Measurements from ENCODE around the gene TNRC6C.

TNRC6C gene, protein sequence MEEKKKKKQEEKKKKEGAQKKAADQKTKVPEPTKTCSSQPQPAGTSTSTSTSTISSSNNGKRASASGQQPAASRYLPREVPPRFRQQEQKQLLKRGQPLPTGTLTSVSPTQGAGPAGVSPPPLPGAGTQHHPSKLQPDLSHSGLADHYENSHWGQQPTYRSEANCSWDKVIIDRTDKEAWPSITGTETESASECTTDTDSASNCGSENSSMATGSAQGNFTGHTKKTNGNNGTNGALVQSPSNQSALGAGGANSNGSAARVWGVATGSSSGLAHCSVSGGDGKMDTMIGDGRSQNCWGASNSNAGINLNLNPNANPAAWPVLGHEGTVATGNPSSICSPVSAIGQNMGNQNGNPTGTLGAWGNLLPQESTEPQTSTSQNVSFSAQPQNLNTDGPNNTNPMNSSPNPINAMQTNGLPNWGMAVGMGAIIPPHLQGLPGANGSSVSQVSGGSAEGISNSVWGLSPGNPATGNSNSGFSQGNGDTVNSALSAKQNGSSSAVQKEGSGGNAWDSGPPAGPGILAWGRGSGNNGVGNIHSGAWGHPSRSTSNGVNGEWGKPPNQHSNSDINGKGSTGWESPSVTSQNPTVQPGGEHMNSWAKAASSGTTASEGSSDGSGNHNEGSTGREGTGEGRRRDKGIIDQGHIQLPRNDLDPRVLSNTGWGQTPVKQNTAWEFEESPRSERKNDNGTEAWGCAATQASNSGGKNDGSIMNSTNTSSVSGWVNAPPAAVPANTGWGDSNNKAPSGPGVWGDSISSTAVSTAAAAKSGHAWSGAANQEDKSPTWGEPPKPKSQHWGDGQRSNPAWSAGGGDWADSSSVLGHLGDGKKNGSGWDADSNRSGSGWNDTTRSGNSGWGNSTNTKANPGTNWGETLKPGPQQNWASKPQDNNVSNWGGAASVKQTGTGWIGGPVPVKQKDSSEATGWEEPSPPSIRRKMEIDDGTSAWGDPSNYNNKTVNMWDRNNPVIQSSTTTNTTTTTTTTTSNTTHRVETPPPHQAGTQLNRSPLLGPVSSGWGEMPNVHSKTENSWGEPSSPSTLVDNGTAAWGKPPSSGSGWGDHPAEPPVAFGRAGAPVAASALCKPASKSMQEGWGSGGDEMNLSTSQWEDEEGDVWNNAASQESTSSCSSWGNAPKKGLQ (N-terminal part only)

DNA sequence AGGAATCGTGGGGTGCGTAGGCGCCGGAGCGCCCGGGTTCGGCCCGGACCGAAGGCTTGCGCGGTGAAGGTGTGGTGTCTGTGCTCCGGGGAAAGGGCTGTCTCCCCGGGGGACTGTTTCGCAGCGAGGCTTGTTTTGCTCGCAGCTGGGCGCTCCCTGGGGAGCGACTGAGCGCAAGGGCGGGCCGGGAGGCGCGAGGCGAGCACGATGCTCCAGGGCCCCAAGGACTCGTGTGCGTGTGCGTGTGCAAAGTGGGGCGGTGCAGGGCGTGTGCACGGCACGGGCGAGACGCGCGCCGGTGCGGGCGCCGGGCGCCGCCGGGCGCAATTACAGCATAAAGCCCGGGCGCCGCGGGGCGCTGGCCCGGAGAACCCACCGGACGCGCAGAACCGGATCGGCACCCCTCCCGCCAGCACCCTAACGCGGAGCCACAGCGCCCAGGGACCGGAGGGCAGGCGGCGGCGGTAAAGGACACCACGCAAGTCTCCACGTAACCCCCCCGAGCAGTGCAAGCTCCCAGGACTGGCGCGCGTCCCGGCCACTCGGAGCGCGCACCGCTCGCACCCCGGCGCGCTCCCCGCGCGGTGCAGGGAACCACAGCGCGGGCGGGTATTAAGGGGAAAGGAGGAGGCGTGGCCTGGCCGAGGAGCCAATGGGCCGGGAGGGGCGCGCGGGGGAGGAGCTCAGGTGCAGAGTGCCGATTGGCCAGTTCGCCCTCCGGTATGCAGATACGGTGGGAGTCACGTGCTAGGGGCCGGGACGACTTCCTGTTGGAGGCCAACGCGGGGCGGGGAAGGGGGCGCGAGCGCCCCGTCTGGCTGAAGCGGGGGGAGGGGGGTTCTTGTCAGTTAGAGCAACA lies at the start of gene TNRC6C:
Gene TNRC6C, plus strand, starts transcription at position 847 of the 859 bp plus-strand sequence. CDS start 45,504 bp downstream, outside the sequence.
- peak; percentile 99 to 100 for DNase-seq (ENCODE audit: low read depth in 2 of 2)

DNA sequence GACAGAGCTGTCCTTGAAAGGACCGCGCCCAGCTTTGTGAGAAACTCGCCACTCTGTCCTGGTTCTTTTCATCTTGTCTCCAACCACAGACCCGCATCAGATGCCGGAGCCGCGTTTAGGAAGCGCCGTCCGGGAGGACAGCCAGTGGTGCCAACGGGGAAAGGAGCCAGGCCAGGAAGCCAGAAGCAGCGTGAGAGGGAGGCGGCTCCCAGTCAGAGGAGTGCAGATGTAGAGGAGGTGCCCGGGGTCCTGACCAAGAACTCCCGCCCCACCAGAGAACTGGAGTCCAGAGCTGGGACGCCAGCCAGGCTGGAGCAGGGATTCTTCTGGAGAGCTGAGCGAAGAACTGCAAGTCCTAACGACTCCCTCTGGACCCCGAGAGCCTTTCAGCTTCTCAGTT lies 49.3 kb upstream of the TNRC6C start:
- no peak for DNase-seq (ENCODE audit: low read depth in 2 of 2)

DNA sequence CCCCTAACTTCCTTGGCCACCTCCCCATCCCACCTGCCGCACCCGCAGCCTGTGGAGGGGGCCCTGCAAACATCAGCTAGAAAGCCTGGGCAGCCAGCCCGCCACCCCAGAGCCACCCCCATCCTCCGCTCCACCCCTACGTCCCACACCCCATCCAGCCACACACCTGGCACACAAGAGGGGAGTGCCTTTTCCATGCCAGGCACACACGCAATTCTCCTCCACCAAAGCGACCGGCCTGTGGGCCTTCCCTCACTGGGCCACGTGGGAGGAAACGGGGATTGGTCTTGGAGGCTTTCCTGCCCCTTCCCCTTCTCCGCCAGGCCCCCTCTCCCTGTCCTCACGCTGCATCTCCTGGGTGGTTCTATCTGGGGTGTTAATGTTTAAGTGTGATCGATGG lies 48.7 kb upstream of the TNRC6C start:
- no peak for DNase-seq (ENCODE audit: low read depth in 2 of 2)

DNA sequence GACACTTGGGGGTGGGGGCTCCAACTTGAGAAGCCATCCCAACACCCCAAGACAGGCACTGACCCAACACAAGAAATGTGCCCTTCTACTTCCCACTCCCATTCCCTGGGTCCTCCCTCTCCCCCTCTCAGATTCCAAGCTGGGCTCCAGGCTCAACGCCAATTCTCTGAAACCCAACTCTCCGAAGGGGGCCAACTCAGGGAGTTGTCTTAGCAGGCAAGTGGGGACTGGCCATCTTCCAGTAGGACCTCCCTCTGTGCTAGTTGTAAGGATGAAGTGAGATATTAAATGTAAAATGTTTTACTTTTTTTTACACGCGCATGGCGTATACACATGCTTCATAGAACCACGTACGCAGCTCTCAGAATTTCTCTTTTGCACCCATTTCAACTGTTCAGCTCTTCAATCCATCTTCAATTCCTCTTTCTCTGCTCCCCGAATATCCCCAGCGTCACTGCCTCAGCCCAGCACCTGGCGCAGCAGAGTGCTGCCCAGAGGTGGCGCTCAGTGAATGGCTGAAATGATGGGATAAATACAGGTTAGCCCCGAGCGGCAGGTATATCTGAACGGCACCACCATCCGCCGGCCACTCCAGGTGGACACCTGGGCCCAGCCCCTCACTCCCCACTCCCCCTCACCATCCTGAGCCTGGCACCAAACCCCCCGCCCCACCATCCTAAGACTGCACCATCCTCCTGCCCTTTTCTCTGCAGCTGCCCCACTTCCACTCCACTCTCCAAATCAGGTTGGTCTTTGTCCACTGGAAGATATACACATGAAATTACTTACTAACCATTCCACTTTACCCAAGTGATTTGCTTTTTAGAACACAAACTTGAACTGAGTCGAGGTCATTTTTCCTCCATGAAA lies 43.9 kb upstream of the TNRC6C start:
- no peak for DNase-seq (ENCODE audit: low read depth in 2 of 2)

DNA sequence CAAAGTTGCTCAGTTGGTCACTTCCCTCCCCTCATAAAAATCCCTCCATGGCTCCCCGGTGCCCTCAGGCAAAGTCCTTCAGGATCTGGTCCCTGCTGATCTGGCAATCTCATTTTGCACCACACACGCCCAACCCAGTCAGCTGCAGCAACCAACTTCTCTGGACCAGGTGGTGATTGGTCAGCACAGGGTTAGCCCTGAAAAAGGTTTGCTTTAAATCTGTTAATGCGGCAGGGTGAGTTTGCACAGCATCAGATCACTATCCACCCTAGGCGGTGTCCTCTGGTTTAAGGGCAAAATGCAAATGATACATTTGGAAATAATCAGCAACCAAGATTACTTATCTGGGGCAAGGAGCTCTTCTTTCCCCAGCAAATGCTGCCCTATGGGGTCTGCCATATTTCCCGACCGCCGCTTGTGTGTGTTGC lies 42.9 kb upstream of the TNRC6C start:
- DNase-seq (ENCODE audit: low read depth in 2 of 2), result no peak

DNA sequence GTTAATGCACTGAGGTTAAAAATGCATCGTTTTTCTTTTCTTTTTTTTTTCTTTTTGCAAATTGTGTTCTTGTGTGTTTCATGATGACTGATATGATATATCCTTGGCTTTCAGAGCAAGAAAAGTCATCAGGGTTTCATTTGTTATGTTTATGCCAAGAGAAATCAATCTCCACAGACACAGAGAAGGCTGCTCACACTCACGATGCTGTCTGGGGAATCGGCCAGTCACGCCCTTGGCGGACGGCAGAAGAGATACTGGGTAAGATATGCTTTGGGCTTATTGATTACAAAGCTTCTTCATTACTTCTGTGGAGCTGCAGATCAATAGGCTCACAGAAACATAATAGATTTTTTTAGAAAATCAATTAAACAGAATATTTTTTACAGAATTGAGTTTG lies 42.2 kb upstream of the TNRC6C start:
- no peak for DNase-seq (ENCODE audit: low read depth in 2 of 2)

DNA sequence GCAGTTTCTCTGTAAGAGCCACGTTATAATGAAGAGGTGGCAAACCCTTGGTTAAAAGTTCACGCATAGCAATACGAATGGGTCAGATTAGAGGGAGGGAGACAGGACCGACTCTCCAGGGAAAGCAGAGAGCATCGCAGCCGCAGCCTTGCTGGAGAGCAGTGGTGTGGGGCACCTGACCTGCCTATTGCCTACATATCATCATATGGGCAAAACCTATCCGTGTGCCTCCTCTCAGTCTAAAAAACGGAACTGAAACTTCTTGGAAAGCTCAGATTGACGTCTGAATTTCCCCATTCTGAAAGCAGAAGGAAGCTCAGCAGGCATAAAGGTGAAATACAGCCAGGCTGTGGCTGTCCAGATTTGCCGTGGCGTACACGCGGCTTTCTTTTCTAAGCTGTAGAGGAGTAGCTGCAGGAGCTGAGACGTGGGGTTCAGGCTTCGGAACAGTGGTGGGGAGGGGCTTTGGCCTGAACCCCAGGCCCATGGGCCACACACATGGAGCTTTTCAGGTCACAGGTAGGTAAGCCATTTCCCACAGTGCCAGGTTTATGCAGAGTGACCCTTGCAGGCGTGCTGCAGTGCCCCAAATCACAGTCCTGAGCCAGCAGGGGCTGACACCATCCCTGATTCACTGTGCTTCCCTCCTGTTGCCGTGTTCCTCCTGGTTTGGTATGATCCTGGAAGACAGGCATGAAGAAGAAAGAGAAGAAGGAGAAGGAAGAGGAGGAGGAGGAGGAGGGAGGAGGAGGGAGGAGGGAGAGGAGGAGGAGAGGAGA lies 41.6 kb upstream of the TNRC6C start:
- no peak for DNase-seq (ENCODE audit: low read depth in 2 of 2)

DNA sequence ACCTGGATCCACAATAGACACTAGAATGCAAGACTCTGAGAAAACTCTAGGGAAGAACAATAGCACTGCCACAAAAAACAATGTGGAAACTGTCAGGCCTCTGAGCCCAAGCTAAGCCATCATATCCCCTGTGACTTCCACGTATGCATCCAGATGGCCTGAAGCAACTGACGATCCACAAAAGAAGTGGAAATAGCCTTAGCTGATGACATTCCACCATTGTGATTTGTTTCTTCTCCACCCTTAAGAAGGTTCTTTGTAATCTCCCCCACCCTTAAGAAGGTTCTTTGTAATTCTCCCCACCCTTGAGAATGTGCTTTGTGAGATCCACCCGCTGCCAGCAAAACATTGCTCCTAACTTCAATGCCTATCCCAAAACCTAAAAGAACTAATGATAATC lies 39.2 kb upstream of the TNRC6C start:
- DNase-seq (ENCODE audit: low read depth in 2 of 2), result no peak

DNA sequence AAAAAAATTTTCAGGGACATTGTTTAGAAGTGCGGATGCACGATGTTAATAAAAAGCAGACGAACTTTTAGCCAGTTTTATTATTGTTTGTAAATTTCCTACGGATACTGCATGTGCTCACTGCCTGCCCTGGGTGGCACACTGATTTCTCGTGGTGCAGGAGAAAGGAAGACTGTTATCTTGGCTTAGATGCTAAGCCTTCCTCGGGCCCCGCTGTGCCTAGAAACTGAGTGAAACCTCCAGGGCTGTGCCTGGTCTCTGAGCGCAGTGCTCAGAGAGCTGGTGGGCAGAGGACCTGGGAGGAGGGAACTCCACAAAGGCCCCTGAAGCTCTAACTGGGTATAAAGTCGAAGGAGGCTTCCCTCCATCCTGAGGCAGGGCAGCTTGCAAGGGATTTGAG lies 35.4 kb upstream of the TNRC6C start:
- DNase-seq (ENCODE audit: low read depth in 2 of 2), result no peak

DNA sequence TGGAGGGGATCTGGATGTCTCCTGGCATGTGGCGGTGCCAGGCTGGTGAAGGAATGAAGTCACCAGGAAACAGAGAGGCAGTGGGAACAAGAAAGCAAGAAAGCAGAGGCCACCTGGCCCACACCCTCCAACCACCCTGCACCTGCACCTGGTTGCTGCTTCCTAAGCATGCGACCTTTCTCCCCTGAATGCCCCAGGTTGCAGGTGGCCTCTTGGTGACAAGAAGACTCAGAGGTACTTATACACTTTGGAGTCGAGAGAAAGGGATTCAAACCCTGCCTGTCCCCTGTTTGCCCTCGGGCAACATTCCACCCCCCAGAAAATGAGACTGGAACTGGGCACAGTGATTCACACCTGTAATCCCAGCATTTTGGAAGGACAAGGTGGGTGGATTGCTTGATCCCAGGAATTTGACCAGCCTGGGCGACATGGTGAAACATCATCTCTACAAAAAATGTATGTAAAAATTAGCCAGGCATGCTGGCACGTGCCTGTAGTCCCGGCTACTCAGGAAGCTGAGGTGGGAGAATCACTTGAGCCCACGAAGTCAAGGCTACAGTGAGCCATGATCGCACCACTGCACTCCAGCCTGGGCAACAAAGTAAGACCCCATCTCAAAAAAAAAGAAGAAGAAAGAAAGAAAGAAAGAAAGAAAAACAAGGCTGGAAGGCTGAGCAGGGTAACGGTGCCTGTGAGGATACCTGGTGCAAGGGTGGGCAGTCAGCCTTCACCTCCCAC lies 34.6 kb upstream of the TNRC6C start:
- DNase-seq (ENCODE audit: low read depth in 2 of 2), result no peak

DNA sequence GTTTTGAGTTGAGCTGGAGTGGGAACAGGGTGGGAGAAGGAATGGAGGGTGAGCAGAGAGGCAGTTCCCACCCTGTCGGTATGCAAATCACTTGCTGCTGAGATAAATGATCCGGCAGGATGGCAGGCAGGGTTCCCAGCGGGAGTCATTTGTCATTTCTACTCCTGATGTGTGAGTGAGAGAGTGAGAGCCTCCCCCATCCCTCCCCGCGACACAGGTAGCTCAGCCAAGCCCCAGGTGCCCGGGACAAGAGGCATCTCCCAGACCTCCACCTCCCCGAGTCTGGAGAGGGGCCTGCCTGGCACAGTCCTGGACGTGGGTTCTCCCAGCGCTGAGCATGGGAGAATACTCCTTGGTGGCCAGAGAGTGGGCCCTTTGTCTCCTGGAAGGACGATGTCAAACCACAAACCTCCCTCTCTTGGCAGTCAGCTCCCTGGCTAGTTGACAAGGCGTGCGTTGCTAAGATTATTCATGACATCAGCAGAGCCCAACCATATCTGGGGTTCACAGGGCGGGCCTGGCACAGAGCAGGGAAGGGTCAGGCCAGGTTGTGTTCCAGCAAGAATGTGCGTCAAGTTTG lies 33.7 kb upstream of the TNRC6C start:
- no peak for DNase-seq (ENCODE audit: low read depth in 2 of 2)

DNA sequence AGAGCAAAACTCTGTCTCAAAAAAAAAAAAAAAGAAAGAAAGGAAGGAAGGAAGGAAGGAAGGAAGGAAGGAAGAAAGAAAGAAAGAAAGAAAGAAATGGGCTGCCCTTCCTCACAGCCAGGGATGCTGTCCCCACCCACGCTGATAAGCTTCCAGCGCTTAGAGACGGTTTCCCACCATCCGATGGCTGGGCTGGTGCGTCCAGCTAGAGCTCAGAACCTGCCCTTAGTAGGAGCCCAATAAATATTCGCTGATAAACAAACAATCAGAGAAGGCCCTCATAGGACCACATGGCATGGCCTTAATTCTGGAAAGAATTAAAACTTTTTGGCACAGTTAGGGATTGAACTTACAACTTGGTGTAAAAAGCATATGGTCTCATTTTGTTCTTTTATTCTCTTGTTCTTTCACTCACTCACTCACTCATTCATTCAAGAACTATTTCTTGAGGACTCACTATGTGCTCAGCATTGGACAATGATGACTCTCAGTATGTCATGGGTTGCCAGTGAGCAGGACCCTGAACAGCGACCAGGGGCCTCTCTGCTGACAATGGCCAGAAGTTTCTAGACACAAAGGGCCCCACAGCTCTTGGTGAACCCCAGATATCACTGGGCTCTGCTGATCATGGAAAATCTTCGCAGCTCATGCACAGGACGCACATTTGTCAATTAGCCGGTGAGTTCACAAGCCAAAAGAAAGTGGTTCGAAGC lies 32.5 kb upstream of the TNRC6C start:
- DNase-seq (ENCODE audit: low read depth in 2 of 2), result no peak

DNA sequence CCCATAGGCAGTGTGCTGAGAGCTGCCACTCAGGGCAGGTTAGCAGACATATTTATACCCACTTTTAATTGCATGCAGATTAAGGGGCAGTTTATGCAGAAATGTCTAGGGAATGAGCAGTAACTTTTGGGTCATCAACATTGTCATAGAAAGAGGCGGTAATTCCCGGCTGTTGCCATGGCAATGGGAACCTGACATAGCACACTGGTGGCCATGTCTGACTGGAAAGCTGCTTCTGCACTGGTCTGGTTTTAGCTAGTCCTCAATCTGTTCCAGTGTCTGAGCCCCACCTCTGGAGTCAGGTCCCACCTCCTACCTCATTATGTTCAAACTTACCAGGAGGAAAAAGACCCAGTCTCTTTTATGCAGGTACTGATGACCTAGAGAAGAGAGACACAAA lies 31.5 kb upstream of the TNRC6C start:
- no peak for DNase-seq (ENCODE audit: low read depth in 2 of 2)

DNA sequence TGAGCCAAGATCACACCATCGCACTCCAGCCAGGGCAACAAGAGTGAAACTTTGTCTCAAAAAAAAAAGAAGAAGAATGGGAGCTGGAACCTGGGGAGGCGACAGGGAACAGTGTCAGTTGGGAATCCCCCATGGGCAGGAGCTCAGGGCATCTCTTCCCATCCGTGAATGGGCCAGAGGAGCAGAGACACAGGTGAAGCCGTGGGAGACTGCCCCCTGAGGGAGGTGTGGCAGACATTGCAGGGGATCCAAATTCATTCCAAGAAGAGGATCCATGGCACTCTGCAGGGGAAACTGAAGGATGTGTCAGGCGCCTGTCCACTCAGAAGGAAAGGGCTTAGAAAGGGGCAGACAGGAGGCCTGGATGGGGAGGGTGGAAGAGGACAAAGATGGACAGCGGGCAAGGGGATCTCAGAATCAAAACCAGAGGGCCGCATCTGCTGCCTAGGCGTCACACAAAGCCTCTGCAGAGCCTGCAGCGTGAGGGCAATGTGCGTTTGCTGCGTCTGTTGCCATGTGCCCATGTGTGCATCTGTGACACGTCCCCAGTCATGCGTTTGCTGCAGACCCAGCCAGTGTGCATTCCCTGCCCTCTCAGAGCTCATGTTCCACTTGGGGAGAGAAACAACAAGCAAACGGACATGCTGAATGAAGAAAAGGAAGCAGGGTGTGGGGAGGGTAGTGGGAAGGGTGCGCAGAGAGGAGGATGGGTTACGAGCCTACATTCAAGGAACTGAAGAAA lies 30.6 kb upstream of the TNRC6C start:
- DNase-seq (ENCODE audit: low read depth in 2 of 2), result no peak

DNA sequence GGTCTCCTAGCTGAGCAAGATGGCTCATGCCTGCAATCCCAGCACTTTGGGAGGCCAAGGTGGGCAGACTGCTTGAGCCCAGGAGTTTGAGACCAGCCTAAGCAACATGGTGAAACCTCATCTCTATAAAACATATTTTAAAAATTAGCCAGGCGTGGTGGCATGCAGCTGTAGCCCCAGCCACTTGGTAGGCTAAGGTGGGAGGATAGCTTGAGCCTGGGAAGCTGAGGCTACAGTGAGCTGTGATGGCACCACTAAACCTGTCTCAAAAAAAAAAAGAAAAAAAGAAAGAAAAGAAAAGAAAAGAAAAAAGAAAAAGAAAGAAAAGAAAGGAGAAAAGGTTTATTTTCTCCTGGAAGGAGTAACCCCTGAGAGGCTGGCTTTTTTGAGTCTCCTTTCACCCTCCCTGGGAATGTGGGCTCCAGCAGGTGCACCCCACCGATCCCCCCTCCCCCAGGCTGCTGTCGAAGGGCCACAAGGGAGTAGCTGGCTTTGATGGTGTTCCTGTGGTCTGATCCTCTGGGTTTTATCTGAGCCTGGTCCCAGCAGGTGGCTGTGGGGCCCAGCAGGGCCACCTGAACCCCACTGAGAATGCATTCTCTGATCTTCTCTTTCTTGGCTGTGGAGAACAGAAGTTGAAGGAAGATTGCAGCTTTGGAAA lies 29.9 kb upstream of the TNRC6C start:
- DNase-seq (ENCODE audit: low read depth in 2 of 2), result no peak

DNA sequence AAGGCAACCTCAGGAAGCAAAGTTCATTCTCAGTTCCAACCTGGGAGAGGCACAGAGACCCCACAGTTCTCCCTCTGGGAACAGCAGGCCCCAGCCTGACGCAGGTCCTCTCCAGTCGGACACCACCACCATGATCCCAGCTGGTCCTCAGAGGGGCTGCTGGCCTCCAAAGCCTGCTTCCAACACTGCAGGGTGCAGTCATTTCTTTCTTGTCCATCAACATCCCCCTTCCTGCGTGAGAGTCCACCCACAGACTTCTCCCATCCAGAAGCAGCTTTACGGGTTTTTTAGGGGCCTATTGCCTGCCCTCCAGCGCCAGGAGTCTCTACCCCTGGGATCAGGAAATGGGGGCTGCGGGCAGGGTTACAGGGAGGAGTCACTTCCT lies 29.3 kb upstream of the TNRC6C start:
- DNase-seq (ENCODE audit: low read depth in 2 of 2), result no peak

Data from activated CD4-positive, alpha-beta T cell treated with anti-CD3 and anti-CD28 coated beads for 24 hours (primary cell).